Stimulated activated CD8-positive, alpha-beta memory T cell treated with anti-CD3 and anti-CD28 coated beads, Interleukin-15, amount 100 ng/mL, for 48 hours (primary cell): Measurements from ENCODE around the gene DUSP23.
A peak's percentile ranks its signal among the peaks of the same experiment; 100 is the strongest.

Experiments used
- DNase-seq, 2 donors: peaks; one replicate each; pipeline ENCODE4 v3.0.0-alpha.2; 2020; ENCODE audit warnings: low read depth in 2 of 2

Gene DUSP23

GRCh38 chr1:159780583-159781582 is at the start of gene DUSP23:
Gene DUSP23 (plus strand): TSS chr1:159780962. CDS start chr1:159781101, 139 bp downstream.
- DNase-seq, result peak; percentile 89 to 91

- DNase-seq, result no peak
Observed at GRCh38 chr1:159737238-159737916, 43.4 kb upstream of the DUSP23 start.

GRCh38 chr1:159743651-159744410 is 36.9 kb upstream of the DUSP23 start:
- DNase-seq, result no peak

GRCh38 chr1:159746666-159747065 is 34.1 kb upstream of the DUSP23 start:
- no peak for DNase-seq

GRCh38 chr1:159748370-159748769 is 32.4 kb upstream of the DUSP23 start:
- DNase-seq, result no peak

- no peak for DNase-seq
Observed at GRCh38 chr1:159749630-159750029, 31.1 kb upstream of the DUSP23 start.

GRCh38 chr1:159750621-159751020 is 30.1 kb upstream of the DUSP23 start:
- DNase-seq, result no peak

- DNase-seq, result no peak
Observed at GRCh38 chr1:159751031-159751430, 29.7 kb upstream of the DUSP23 start.

- no peak for DNase-seq
Observed at GRCh38 chr1:159752135-159752580, 28.6 kb upstream of the DUSP23 start.

- DNase-seq, result no peak
Observed at GRCh38 chr1:159753386-159753785, 27.4 kb upstream of the DUSP23 start.

- no peak for DNase-seq
Observed at GRCh38 chr1:159755451-159756007, 25.2 kb upstream of the DUSP23 start.

- no peak for DNase-seq
Observed at GRCh38 chr1:159756397-159756796, 24.4 kb upstream of the DUSP23 start.

GRCh38 chr1:159763686-159764085 is 17.1 kb upstream of the DUSP23 start:
- DNase-seq, result no peak

- DNase-seq, result no peak
Observed at GRCh38 chr1:159765806-159766205, 15.0 kb upstream of the DUSP23 start.

GRCh38 chr1:159771127-159771895 is 9.5 kb upstream of the DUSP23 start:
- no peak for DNase-seq

GRCh38 chr1:159774465-159774864 is 6.3 kb upstream of the DUSP23 start:
- no peak for DNase-seq

GRCh38 chr1:159775716-159776115 is 5.0 kb upstream of the DUSP23 start:
- no peak for DNase-seq

GRCh38 chr1:159778266-159778665 is 2.5 kb upstream of the DUSP23 start:
- DNase-seq, result no peak

GRCh38 chr1:159779403-159779851 is 1.3 kb upstream of the DUSP23 start:
- no peak for DNase-seq

- no peak for DNase-seq
Observed at GRCh38 chr1:159781992-159782391, 1.2 kb downstream of the DUSP23 start.

GRCh38 chr1:159783724-159784123 is 3.0 kb downstream of the DUSP23 start:
- no peak for DNase-seq
